H9 (cell line): Measurements from ENCODE around the gene BEST1. TPM values are rescaled to one million over a fixed set of nuclear protein-coding genes. Genes with fewer than 3 reads are reported as not detected.

Source experiments
- DNase-seq: peaks from one replicate; pipeline ENCODE4 v3.0.0-alpha.2; 2017
- H2AFZ ChIP-seq: one replicate; pipeline ENCODE4 v1.6.1; 2013; ENCODE audit warnings: mild to moderate bottlenecking, low read length, control low read depth, moderate library complexity
- H2AK5ac ChIP-seq: 2 replicates; pipeline ENCODE4 v1.6.1; 2013; ENCODE audit warnings: low read length, control low read depth, mixed read lengths; ENCODE audit not compliant: insufficient read length
- H2BK120ac ChIP-seq: one replicate; pipeline ENCODE4 v1.6.1; 2013; ENCODE audit warnings: low read depth, mild to moderate bottlenecking, low read length, control low read depth, inconsistent platforms; ENCODE audit not compliant: poor library complexity, severe bottlenecking
- H2BK12ac ChIP-seq: 2 replicates; pipeline ENCODE4 v1.6.1; 2013; ENCODE audit warnings: low read length, control low read depth, mixed read lengths, low read depth; ENCODE audit not compliant: insufficient read length
- H2BK15ac ChIP-seq: 2 replicates; pipeline ENCODE4 v1.6.1; 2013; ENCODE audit warnings: low read depth, low read length, control low read depth
- H2BK20ac ChIP-seq: one replicate; pipeline ENCODE4 v1.6.1; 2013; ENCODE audit warnings: low read depth, mild to moderate bottlenecking, low read length, control low read depth, inconsistent platforms; ENCODE audit not compliant: poor library complexity, severe bottlenecking
- H2BK5ac ChIP-seq: 2 replicates; pipeline ENCODE4 v1.6.1; 2013; ENCODE audit warnings: low read length, control low read depth, mixed read lengths; ENCODE audit not compliant: insufficient read length
- H3K14ac ChIP-seq: 2 replicates; pipeline ENCODE4 v1.6.1; 2013; ENCODE audit warnings: low read length, control low read depth; ENCODE audit not compliant: insufficient read depth
- H3K18ac ChIP-seq: 2 replicates; pipeline ENCODE4 v1.6.1; 2013; ENCODE audit warnings: low read depth, mild to moderate bottlenecking, mixed read lengths, low read length, control low read depth; ENCODE audit not compliant: insufficient read length
- H3K23ac ChIP-seq: 2 replicates; pipeline ENCODE4 v1.6.1; 2013; ENCODE audit warnings: low read length, control low read depth, mixed read lengths, low read depth; ENCODE audit not compliant: insufficient read length
- H3K23me2 ChIP-seq: 2 replicates; pipeline ENCODE4 v1.6.1; 2013; ENCODE audit warnings: low read depth, mild to moderate bottlenecking, mixed read lengths, low read length, control low read depth; ENCODE audit not compliant: insufficient read length, poor library complexity, severe bottlenecking
- H3K27ac ChIP-seq: 2 replicates; pipeline ENCODE4 v1.5.1; 2013; ENCODE audit warnings: low read length, control low read depth, mixed read lengths, low read depth; ENCODE audit not compliant: insufficient read length
- H3K27me3 ChIP-seq: 2 replicates; pipeline ENCODE4 v1.6.1; 2013; ENCODE audit warnings: low read length, control low read depth, inconsistent platforms; ENCODE audit not compliant: insufficient read depth
- H3K4ac ChIP-seq: 2 replicates; pipeline ENCODE4 v1.6.1; 2013; ENCODE audit warnings: low read depth, mild to moderate bottlenecking, control low read depth, inconsistent platforms, low read length, moderate library complexity
- H3K4me1 ChIP-seq: 2 replicates; pipeline ENCODE4 v1.6.1; 2013; ENCODE audit warnings: low read length, control low read depth, inconsistent platforms; ENCODE audit not compliant: insufficient read depth
- H3K4me2 ChIP-seq: 2 replicates; pipeline ENCODE4 v1.6.1; 2013; ENCODE audit warnings: low read length, control low read depth, mixed read lengths; ENCODE audit not compliant: insufficient read length, insufficient read depth
- H3K56ac ChIP-seq: 2 replicates; pipeline ENCODE4 v1.6.1; 2013; ENCODE audit warnings: low read depth, mild to moderate bottlenecking, mixed read lengths, low read length, control low read depth; ENCODE audit not compliant: insufficient read length
- H3K79me1 ChIP-seq: 2 replicates; pipeline ENCODE4 v1.6.1; 2013; ENCODE audit warnings: low read depth, mild to moderate bottlenecking, moderate library complexity, low read length, control low read depth, inconsistent platforms; ENCODE audit not compliant: insufficient read depth, poor library complexity, severe bottlenecking
- H3K79me2 ChIP-seq: 2 replicates; pipeline ENCODE4 v1.6.1; 2013; ENCODE audit warnings: low read length, control low read depth, inconsistent platforms; ENCODE audit not compliant: insufficient read depth
- H3K9ac ChIP-seq: 2 replicates; pipeline ENCODE4 v1.6.1; 2013; ENCODE audit warnings: low read length, control low read depth, mixed read lengths; ENCODE audit not compliant: insufficient read length; ENCODE audit errors: extremely low read depth
- H3K9me3 ChIP-seq: one replicate; pipeline ENCODE4 v1.6.1; 2013; ENCODE audit warnings: low read depth, low read length, inconsistent platforms; ENCODE audit not compliant: control insufficient read depth
- H3T11ph ChIP-seq: one replicate; pipeline ENCODE4 v1.6.1; 2013; ENCODE audit warnings: mild to moderate bottlenecking, low read length, control low read depth, inconsistent platforms
- H4K20me1 ChIP-seq: one replicate; pipeline ENCODE4 v1.6.1; 2013; ENCODE audit not compliant: control insufficient read depth, insufficient read length, insufficient read depth
- H4K5ac ChIP-seq: 2 replicates; pipeline ENCODE4 v1.6.1; 2013; ENCODE audit warnings: low read depth, mild to moderate bottlenecking, mixed read lengths, low read length, control low read depth; ENCODE audit not compliant: insufficient read length
- H4K8ac ChIP-seq: replicated peaks from 2 replicates; pipeline ENCODE4 v1.6.1; 2013; ENCODE audit warnings: low read length, control low read depth, mixed read lengths, low read depth; ENCODE audit not compliant: insufficient read length
- H4K91ac ChIP-seq: 2 replicates; pipeline ENCODE4 v1.6.1; 2013; ENCODE audit warnings: low read depth, mild to moderate bottlenecking, moderate library complexity, mixed read lengths, low read length, control low read depth; ENCODE audit not compliant: insufficient read length
- H3K27ac Mint-ChIP-seq, 3 experiments: 2 replicates in 2 of 3; 3 replicates in 1 of 3; pipeline ENCODE4 v1.8.0; 2020 to 2021; ENCODE audit warnings: mixed read lengths in 3 of 3, mild to moderate bottlenecking in 1 of 3, moderate library complexity in 1 of 3
- H3K27me3 Mint-ChIP-seq: 2 replicates; pipeline ENCODE4 v1.8.0; 2021; ENCODE audit warnings: low read depth, mild to moderate bottlenecking, moderate library complexity, mixed read lengths
- H3K36me3 Mint-ChIP-seq, 3 experiments: 2 replicates in 2 of 3; 3 replicates in 1 of 3; pipeline ENCODE4 v1.8.0; 2020 to 2021; ENCODE audit warnings: low read depth in 3 of 3, mixed read lengths in 3 of 3; ENCODE audit not compliant: insufficient read depth in 1 of 3
- H3K4me1 Mint-ChIP-seq, 2 experiments: 2 replicates each; pipeline ENCODE4 v1.8.0; 2020; ENCODE audit warnings: mixed read lengths in 2 of 2
- H3K4me3 Mint-ChIP-seq, 2 experiments: 2 replicates in 1 of 2; 3 replicates in 1 of 2; pipeline ENCODE4 v1.8.0; 2020 to 2021; ENCODE audit warnings: mild to moderate bottlenecking in 2 of 2, mixed read lengths in 2 of 2, moderate library complexity in 1 of 2
- H3K9me3 Mint-ChIP-seq, 2 experiments: 2 replicates in 1 of 2; 3 replicates in 1 of 2; pipeline ENCODE4 v1.8.0; 2020; ENCODE audit warnings: mild to moderate bottlenecking in 2 of 2, mixed read lengths in 2 of 2, moderate library complexity in 1 of 2
- CTCF ChIP-seq: fragments of 200-600 bp; sonication (generic); conservative IDR thresholded peaks from 3 replicates; pipeline ENCODE4 v1.8.0; 2021; ENCODE audit warnings: antibody characterized with exemption, mild to moderate bottlenecking
- WGBS: extraction: QIAGEN DNeasy Blood & Tissue Kit; methylation state at CpG from one replicate; pipeline ENCODE4 v1.1.7; 2013; ENCODE audit warnings: missing lambda C conversion rate, low lambda C conversion rate, mixed read lengths; ENCODE audit not compliant: insufficient read length; ENCODE audit errors: extremely low coverage; 5-methylcytosine and 5-hydroxymethylcytosine counted together
- total RNA-seq: library from RNA; stranded (reverse); gene quantifications from 2 replicates; pipeline ENCODE4 v1.2.1, GENCODE V29; 2021

Gene BEST1
- total RNA-seq, 1 experiment from 2014 or later, result 0.24 TPM

- no peak overlapping the region for H4K91ac ChIP-seq
- no peak overlapping the region for H2BK5ac ChIP-seq
- no peaks in the 10 kb centered on the region for H3K79me1 ChIP-seq
- no peak overlapping the region for H2AFZ ChIP-seq
- H3K14ac ChIP-seq, result peak overlapping the region; percentile 64; the same call in 1 of the 2 replicates
- peak overlapping the region; percentile 23 for H3K18ac ChIP-seq
- no peaks in the 10 kb centered on the region for H4K20me1 ChIP-seq
- no peaks in the 10 kb centered on the region for H3K27me3 ChIP-seq
- no peaks in the 10 kb centered on the region for H3K79me2 ChIP-seq
- H4K8ac ChIP-seq, result no peak overlapping the region
- H3K4me1 Mint-ChIP-seq, result peaks cover 0 to 10% of the 10 kb centered on the region in 2 experiments; a peak in 1 of 4 replicates
- peak overlapping the region; percentile 51 to 77 for H3K4me3 Mint-ChIP-seq
- WGBS, result no CpG with 5 or more reads among the region's 56 CpGs
- peak; percentile 95 for DNase-seq
- H3K27me3 Mint-ChIP-seq, result peaks cover 31% of the 10 kb centered on the region
- TF ChIP-seq CTCF, result no peak
- H3K4me2 ChIP-seq, result peak overlapping the region; percentile 31
- H3K27ac Mint-ChIP-seq, result no peak overlapping the region
- no peak overlapping the region for H2BK15ac ChIP-seq
- H3K56ac ChIP-seq, result no peak overlapping the region
- no peaks in the 10 kb centered on the region for H3K9me3 Mint-ChIP-seq
- no peak overlapping the region for H2AK5ac ChIP-seq
- no peaks in the 10 kb centered on the region for H3K9me3 ChIP-seq
- no peak overlapping the region for H3K27ac ChIP-seq
- no peak overlapping the region for H2BK12ac ChIP-seq
- no peak overlapping the region for H3T11ph ChIP-seq
- H3K4me1 ChIP-seq, result no peaks in the 10 kb centered on the region
- peaks cover 8% of the 10 kb centered on the region for H3K23me2 ChIP-seq
- H3K36me3 Mint-ChIP-seq, result no peaks in the 10 kb centered on the region
- H3K9ac ChIP-seq, result no peak overlapping the region
- H3K23ac ChIP-seq, result no peak overlapping the region
- no peak overlapping the region for H2BK120ac ChIP-seq
- no peak overlapping the region for H3K4ac ChIP-seq
- H2BK20ac ChIP-seq, result no peak overlapping the region
- H4K5ac ChIP-seq, result no peak overlapping the region
Measured at GRCh38 chr11:61955422-61956135, 5.4 kb downstream of the BEST1 start.
